ENCODE measurements around the gene INPP5D.
"Not testable (repeated sequence)": the region's sequence is repeated elsewhere in the genome, so short reads cannot be mapped to it uniquely, and the experiment has no call there.

INPP5D gene

DNA sequence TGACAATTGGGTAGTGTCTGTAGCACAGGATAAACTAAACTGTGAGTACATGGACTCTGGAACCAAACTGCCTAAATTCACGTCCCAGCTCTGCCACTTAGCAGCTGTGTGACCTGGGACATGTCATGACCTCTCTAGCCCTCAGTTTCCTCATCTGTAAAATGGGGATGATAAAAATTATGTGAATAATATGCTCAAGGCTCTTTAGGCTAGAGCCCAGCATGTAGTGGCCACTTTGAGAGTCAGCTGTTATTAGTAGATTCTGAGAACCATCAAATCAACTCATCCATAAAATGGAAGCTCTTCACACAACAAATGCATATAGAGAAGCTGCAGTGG, 87.7 kb downstream of the INPP5D start:
- Mint-ChIP-seq H3K4me1 (ENCODE audit: low read depth) (peaks cover 24% of the 10 kb centered on the region), H3K27ac (no peak overlapping the region), H3K36me3 (ENCODE audit: low read depth) (peaks cover 81% of the 10 kb centered on the region), H3K9me3 (peaks cover 8% of the 10 kb centered on the region), H3K27me3 (ENCODE audit: low read depth) (no peaks in the 10 kb centered on the region), H3K4me3 (no peak overlapping the region)

DNA sequence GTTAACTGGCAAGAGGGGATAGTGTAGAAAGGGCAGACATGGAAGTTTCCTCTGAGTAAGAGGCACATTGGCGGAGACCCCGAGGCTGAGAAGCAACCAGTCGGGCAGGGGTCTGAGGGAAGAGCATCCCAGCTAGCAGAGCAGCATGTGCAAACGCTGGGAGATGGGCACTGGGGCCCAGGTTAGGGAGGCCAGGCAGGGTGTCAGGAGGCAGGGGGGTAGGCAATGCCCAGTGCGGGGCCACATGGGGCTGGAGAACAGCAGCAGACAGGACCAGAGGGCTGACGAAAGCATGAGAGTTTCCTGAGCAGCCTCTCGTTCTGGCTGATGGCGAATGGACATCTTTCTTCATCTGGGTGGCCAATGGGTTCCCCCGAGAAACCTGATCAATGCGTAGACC, 88.2 kb downstream of the INPP5D start:
- no peak overlapping the region for H3K4me3 Mint-ChIP-seq
- peak overlapping the region; percentile 1 for H3K27ac Mint-ChIP-seq
- peaks cover 8% of the 10 kb centered on the region for H3K9me3 Mint-ChIP-seq

DNA sequence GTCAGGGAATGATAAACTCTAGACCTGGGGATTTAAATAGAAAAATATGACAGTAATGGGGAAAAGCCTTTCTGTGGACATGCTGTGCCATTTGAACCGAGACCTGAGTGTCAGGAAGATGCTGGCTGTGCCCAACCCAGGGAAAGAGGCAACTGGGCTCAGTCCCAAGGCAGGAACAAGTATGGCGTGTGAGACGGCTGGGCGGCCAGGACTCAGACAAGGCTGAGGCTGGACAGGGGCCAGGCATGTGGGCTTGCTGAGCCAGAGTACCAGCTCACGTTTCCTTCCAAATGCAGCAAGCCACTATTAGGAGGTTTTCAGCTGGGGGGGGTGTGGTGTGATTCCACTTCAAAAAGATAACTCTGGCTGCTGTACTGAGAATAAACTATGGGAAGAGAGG, 92.4 kb downstream of the INPP5D start:
- H3K4me1 Mint-ChIP-seq (ENCODE audit: low read depth) = peaks cover 7% of the 10 kb centered on the region
- no peak overlapping the region for H3K4me3 Mint-ChIP-seq
- peaks cover 70% of the 10 kb centered on the region for H3K36me3 Mint-ChIP-seq (ENCODE audit: low read depth)
- H3K9me3 Mint-ChIP-seq = no peaks in the 10 kb centered on the region
- no peaks in the 10 kb centered on the region for H3K27me3 Mint-ChIP-seq (ENCODE audit: low read depth)
- H3K27ac Mint-ChIP-seq = no peak overlapping the region

More for the DNA sequence above, 88.2 kb downstream of the INPP5D start:
- Mint-ChIP-seq H3K27me3 (ENCODE audit: low read depth) (no peaks in the 10 kb centered on the region), H3K4me1 (ENCODE audit: low read depth) (peaks cover 18% of the 10 kb centered on the region), H3K36me3 (ENCODE audit: low read depth) (peaks cover 81% of the 10 kb centered on the region)

DNA sequence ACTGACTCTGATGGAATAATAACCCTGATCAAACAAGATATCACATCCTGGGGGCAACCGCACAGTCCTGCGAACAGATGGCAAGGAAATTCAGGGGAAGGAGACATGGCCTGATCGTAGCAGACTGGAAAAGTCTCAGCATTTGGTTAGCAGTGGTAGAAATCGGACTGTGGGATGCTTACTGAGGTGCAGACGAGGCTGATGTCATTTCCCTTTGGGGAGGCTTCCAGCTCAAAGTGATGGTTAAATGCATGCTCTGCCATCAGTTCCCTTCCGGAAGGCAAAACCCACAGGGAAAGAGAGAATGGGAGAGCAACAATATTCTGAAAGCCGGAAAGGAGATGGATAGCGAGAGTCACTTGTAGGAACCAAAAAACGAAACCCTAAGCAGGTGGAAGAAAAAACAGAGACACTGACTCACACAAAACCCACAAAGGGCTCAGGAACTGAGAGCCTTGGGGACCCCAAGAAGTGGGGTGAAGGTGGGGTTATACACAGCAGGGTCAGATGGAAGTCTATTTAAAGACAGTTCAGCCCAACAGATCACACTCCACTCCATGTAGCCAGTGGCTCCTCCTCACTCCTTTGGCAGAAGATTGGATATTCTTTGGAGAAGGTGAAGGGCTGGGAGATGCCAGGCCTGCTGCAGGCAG, 93.1 kb downstream of the INPP5D start:
- H3K9me3 Mint-ChIP-seq = no peaks in the 10 kb centered on the region
- H3K4me3 Mint-ChIP-seq = no peak overlapping the region
- peaks cover 68% of the 10 kb centered on the region for H3K36me3 Mint-ChIP-seq (ENCODE audit: low read depth)
- peaks cover 5% of the 10 kb centered on the region for H3K4me1 Mint-ChIP-seq (ENCODE audit: low read depth)
- H3K27me3 Mint-ChIP-seq (ENCODE audit: low read depth) = no peaks in the 10 kb centered on the region
- peak overlapping the region; percentile 4 for H3K27ac Mint-ChIP-seq

DNA sequence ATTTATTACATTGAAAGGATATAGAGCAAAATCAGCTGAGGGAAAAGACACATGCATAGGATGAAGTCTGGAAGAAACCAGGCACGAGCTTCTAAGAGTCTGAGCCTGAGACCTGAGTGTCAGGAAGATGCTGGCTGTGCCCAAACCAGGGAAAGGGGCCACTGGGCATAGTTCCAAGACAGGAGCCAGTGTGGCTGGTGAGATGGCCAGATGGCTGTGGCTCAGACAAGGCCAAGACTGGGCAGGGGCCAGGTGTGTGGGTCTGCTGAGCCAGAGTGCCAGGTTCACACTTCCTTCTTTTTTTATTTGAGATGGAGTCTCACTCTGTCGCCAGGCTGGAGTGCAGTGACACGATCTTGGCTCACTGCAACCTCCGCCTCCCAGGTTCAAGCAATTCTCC, 95.9 kb downstream of the INPP5D start:
- H3K4me1 Mint-ChIP-seq (ENCODE audit: low read depth) = peaks cover 5% of the 10 kb centered on the region
- no peaks in the 10 kb centered on the region for H3K27me3 Mint-ChIP-seq (ENCODE audit: low read depth)
- no peak overlapping the region for H3K27ac Mint-ChIP-seq
- peaks cover 68% of the 10 kb centered on the region for H3K36me3 Mint-ChIP-seq (ENCODE audit: low read depth)
- no peaks in the 10 kb centered on the region for H3K9me3 Mint-ChIP-seq
- no peak overlapping the region for H3K4me3 Mint-ChIP-seq

DNA sequence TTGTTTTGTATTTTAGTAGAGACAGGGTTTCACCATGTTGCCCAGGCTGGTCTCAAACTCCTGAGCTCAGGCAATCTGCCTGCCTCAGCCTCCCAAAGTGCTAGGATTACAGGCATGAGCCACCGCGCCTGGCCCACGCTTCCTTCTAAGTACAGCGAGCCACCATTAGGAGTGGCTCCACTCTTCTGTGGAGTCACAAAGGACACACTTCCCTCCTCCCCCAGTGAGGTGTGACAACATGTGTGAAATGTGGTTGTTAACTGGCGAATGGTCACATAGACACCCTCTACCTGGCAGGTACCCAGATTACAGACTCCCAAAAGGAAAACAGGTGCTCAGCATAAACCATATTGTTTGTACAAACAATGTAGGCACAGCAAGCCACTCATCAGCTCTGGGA, 96.3 kb downstream of the INPP5D start:
- H3K36me3 Mint-ChIP-seq (ENCODE audit: low read depth) = peaks cover 66% of the 10 kb centered on the region
- not testable (repeated sequence) for H3K27me3 Mint-ChIP-seq (ENCODE audit: low read depth); H3K4me3 Mint-ChIP-seq; H3K27ac Mint-ChIP-seq; H3K4me1 Mint-ChIP-seq (ENCODE audit: low read depth); H3K9me3 Mint-ChIP-seq

DNA sequence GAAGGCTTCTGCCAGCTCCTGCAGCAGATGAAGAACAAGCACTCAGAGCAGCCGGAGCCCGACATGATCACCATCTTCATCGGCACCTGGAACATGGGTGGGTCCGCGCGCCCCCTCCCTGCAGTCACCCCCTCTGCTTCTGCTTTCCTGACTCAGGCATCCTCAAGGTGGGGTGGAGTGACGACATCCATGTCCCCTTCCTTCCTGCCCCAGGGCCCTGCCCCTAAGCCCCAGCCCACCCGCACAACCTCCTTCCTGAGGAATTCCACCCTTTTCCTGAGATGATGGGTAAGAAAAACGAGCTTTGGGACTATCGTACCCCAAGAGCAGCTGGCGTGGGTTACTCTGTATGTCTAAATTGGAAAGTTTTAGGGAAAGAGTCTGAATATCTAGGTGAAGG, 101.6 kb downstream of the INPP5D start:
- H3K9me3 Mint-ChIP-seq = no peaks in the 10 kb centered on the region
- H3K4me3 Mint-ChIP-seq = no peak overlapping the region
- no peaks in the 10 kb centered on the region for H3K27me3 Mint-ChIP-seq (ENCODE audit: low read depth)
- no peaks in the 10 kb centered on the region for H3K4me1 Mint-ChIP-seq (ENCODE audit: low read depth)
- peaks cover 48% of the 10 kb centered on the region for H3K36me3 Mint-ChIP-seq (ENCODE audit: low read depth)
- no peak overlapping the region for H3K27ac Mint-ChIP-seq

DNA sequence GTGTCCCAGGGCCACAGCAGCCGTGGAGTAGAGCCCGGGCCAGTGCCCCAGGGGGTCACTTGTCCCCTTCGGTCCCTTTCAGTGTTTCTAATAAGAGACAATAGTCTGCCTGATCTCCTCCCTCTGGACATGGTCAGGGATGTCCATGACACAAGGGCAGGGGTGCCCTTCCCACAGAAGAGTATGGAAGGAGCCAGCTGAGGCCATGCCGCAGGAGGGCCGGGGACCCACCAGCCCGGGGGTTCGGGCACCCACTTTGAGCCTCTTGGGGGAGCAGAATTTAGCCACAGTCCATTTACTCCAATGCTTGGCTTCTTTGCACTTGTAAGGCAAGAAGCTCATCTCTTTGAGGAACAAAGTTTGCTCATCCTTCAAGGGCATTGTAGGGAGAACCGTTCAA, 102.6 kb downstream of the INPP5D start:
- Mint-ChIP-seq H3K27ac (no peak overlapping the region), H3K27me3 (ENCODE audit: low read depth) (no peaks in the 10 kb centered on the region), H3K4me1 (ENCODE audit: low read depth) (no peaks in the 10 kb centered on the region), H3K9me3 (no peaks in the 10 kb centered on the region), H3K4me3 (no peak overlapping the region), H3K36me3 (ENCODE audit: low read depth) (peaks cover 39% of the 10 kb centered on the region)

DNA sequence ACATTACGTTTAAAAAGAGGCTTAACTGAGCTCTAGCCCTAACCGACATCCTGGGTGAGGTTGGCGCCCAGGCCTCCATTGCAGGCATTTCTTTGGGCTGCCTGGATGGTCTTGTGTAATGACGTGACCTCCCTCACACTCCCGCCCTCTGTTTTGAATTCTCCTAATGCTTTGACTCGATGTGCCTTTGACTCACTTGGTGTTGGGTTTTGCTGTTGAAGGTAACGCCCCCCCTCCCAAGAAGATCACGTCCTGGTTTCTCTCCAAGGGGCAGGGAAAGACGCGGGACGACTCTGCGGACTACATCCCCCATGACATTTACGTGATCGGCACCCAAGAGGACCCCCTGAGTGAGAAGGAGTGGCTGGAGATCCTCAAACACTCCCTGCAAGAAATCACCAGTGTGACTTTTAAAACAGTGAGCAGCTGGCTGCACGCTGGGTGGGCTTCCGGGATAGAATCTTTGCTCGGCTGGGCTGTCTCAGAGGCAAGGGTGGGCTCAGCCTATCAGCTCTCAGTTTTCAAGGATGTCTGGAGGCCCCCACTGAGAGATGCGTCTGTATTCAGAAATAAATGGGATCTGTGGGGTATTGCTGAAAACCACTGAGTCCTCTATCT, 103.5 kb downstream of the INPP5D start:
- H3K9me3 Mint-ChIP-seq = no peaks in the 10 kb centered on the region
- no peak overlapping the region for H3K27ac Mint-ChIP-seq
- H3K4me1 Mint-ChIP-seq (ENCODE audit: low read depth) = no peaks in the 10 kb centered on the region
- H3K4me3 Mint-ChIP-seq = no peak overlapping the region
- no peaks in the 10 kb centered on the region for H3K27me3 Mint-ChIP-seq (ENCODE audit: low read depth)
- peaks cover 31% of the 10 kb centered on the region for H3K36me3 Mint-ChIP-seq (ENCODE audit: low read depth)

DNA sequence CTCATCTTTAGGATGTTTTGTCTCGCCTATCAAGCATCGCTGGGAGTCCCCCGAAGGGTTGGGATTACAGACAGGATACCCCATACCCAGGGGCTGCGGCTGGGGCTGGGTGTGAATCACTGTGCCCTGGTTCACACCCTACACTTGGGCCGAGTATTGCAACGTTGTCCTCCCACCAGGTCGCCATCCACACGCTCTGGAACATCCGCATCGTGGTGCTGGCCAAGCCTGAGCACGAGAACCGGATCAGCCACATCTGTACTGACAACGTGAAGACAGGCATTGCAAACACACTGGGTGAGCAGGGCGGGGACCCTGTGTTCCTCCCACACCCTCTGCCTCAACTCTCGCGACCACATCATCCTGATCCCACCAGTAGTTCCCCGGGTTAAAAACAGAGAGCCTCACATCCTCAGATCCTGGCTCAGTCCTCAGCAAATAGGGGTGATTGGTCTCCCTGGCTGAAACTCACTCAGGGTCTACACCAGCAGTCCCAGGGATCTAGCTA, 104.0 kb downstream of the INPP5D start:
- no peaks in the 10 kb centered on the region for H3K9me3 Mint-ChIP-seq
- H3K36me3 Mint-ChIP-seq (ENCODE audit: low read depth) = peaks cover 31% of the 10 kb centered on the region
- no peak overlapping the region for H3K4me3 Mint-ChIP-seq
- no peaks in the 10 kb centered on the region for H3K27me3 Mint-ChIP-seq (ENCODE audit: low read depth)
- H3K4me1 Mint-ChIP-seq (ENCODE audit: low read depth) = no peaks in the 10 kb centered on the region
- H3K27ac Mint-ChIP-seq = peak overlapping the region; percentile 67

DNA sequence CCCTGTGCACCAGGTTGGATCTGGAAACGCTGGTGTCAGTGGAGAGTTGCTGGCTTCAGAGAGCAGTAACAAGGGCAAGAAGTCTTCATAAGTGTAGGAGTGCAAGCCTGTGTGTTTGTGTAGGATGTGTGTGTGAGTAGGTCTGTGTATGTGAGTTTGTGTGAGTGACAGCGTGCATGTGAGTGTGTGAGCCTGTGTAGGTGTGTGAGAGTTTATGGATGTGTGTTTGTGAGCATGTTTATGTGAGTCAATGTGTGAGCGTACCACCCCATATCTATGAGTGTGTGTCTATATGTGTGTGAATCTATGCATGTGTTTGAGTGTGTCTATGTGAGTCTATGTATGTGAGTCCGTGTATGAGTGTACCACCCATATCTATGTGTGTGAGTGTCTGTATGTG, 104.8 kb downstream of the INPP5D start:
- Mint-ChIP-seq H3K27me3 (ENCODE audit: low read depth) (no peaks in the 10 kb centered on the region), H3K9me3 (no peaks in the 10 kb centered on the region), H3K4me3 (no peak overlapping the region), H3K36me3 (ENCODE audit: low read depth) (peaks cover 30% of the 10 kb centered on the region), H3K4me1 (ENCODE audit: low read depth) (no peaks in the 10 kb centered on the region), H3K27ac (no peak overlapping the region)

DNA sequence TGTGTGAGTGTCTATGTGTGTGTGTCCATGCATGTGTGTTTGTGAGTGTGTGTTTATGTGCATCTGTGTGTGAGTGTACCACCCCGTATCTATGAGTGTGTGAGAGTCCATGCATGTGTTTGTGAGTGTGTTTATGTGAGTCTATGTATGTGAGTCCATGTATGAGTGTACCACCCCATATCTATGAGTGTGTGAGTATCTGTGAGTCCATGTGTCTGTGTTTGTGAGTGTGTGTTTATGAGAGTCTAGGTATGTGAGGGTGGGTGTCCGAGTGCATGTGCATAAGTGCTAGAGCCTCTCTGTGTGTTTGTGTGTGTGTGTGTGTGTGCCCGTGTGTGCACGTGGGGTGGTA, 105.4 kb downstream of the INPP5D start:
- peaks cover 29% of the 10 kb centered on the region for H3K36me3 Mint-ChIP-seq (ENCODE audit: low read depth)
- H3K27me3 Mint-ChIP-seq (ENCODE audit: low read depth) = no peaks in the 10 kb centered on the region

DNA sequence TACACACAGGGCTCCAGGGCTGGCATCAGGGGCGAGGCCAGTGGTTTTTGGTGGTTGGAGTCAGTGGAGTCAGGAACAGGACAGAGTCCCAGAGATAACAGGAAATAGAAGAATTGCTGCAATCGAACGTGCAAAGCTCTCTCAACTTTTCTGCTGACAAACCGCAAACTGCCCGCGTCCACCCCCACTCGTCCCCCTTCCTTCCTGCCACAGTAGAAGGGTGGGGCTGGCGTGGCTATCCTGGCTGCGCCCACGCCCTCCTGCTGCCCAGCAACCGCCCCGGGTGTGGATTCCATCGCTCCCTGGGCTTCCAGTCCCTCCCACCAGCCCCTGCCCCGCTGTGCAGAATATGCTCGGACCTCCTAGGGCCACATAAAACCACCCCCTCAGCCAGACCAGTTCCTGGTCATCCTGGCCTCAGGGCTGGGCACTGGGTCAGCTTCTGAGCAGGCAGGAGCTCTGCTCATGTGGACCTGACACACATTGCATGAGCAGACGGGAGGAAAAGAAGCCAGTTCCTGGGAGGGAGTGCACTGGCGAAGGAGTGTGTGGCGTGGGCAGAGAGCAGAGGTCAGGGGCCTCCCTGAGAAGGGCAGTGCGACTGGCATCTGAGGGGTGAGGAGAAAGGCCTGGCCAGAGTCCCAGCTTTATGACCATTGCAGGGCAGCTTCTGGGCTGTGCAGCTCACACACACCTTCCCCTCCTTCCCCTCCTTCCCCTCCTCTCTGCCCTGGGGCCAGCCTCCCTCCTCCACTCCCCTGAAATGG, 105.9 kb downstream of the INPP5D start:
- H3K4me3 Mint-ChIP-seq = no peak overlapping the region
- no peaks in the 10 kb centered on the region for H3K27me3 Mint-ChIP-seq (ENCODE audit: low read depth)
- peaks cover 32% of the 10 kb centered on the region for H3K36me3 Mint-ChIP-seq (ENCODE audit: low read depth)
- H3K4me1 Mint-ChIP-seq (ENCODE audit: low read depth) = no peaks in the 10 kb centered on the region
- no peaks in the 10 kb centered on the region for H3K9me3 Mint-ChIP-seq
- no peak overlapping the region for H3K27ac Mint-ChIP-seq

More for the DNA sequence above, 105.4 kb downstream of the INPP5D start:
- H3K9me3 Mint-ChIP-seq = no peaks in the 10 kb centered on the region
- no peaks in the 10 kb centered on the region for H3K4me1 Mint-ChIP-seq (ENCODE audit: low read depth)
- no peak overlapping the region for H3K4me3 Mint-ChIP-seq
- no peak overlapping the region for H3K27ac Mint-ChIP-seq

DNA sequence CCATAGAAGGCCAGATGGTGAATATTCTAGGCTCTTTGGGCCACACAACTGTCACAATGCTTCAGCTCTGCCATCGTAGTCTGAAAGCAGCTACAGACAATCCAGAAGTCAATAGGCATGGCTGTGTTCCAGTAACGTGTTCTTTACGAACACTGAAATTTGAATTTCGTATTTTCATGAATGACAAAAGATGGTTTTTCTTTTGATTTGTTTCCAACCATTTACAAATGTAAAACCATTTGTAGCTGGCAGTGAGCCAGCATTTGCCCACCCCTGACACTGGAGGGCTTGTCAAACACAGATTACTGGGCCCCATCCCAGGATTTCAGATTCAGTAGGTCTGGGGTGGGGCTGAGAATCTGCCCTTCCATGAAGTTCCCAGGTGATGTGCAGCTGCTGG, 108.3 kb downstream of the INPP5D start:
- peaks cover 40% of the 10 kb centered on the region for H3K36me3 Mint-ChIP-seq (ENCODE audit: low read depth)
- no peaks in the 10 kb centered on the region for H3K27me3 Mint-ChIP-seq (ENCODE audit: low read depth)
- H3K9me3 Mint-ChIP-seq = no peaks in the 10 kb centered on the region
- H3K4me3 Mint-ChIP-seq = no peak overlapping the region
- H3K27ac Mint-ChIP-seq = no peak overlapping the region
- H3K4me1 Mint-ChIP-seq (ENCODE audit: low read depth) = no peaks in the 10 kb centered on the region

DNA sequence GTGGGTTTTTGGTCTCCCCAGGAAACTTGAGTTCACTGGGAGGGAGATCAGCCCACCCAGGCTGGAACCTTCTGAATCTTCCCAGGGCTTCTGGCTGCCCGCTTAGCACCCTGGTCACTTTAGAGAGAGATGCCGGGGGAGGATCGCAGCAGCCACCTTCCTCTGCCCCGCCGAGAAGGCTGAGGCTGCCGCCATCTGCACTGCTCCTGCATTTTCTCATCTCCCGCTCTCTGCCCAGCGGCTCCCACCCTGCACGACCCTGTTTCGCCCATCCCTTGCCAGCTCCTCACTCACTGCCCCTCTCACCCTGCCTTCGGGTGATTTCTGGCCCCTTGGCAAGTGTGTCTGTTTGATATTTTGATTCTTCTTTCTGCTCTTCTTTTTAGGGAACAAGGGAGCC, 108.8 kb downstream of the INPP5D start:
- H3K36me3 Mint-ChIP-seq (ENCODE audit: low read depth) = peaks cover 36% of the 10 kb centered on the region
- no peak overlapping the region for H3K27ac Mint-ChIP-seq
- H3K9me3 Mint-ChIP-seq = no peaks in the 10 kb centered on the region
- no peaks in the 10 kb centered on the region for H3K4me1 Mint-ChIP-seq (ENCODE audit: low read depth)
- H3K27me3 Mint-ChIP-seq (ENCODE audit: low read depth) = no peaks in the 10 kb centered on the region
- no peak overlapping the region for H3K4me3 Mint-ChIP-seq
